ENCODE data around the gene DAZL.

DNA sequence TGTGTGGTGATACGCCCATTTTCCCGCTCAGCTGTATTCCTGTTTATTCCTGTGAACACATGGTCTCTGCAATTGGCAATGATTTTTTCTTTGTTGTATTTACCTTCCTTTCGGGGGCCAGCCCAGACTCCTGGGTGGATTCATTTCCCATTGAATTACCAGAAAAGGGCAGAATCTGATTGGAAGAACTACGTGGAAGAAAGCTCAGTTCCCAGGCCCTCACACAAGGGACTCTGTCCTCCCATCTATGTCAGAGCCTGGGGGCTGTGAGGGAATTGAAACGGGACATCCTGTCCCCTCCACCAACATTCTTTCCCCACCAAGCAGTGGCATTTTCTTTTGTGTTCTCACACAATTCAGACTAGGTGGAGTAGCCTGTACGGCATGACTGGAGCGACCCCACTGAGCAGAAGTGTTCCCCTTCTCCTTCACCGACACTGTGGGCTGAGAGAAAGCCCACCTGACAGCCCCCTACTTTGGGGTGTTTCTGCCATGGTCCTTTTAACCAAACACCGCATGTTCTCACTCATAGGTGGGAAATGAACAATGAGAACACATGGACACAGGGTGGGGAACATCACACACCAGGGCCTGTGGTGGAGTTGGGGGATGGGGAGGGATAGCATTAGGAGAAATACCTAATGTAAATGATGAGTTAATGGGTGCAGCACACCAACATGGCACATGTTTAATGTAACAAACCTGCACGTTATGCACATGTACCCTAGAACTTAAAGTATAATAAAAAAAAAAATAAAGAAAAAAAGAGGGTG is 59.6 kb downstream of the DAZL start:
- TF ChIP-seq POLR2A (IDR thresholded peaks at IDR 0.05; ENCODE audit: borderline replicate concordance, extremely low read depth, insufficient read depth, insufficient read length) (no peak), ZNF274 (IDR thresholded peaks at IDR 0.05; ENCODE audit: low read depth, low read length) (no peak), SP1 (IDR thresholded peaks at IDR 0.05; ENCODE audit: low read depth) (no peak), TCF7L2 (IDR thresholded peaks at IDR 0.05; ENCODE audit: borderline replicate concordance, extremely low read depth, insufficient read depth, insufficient read length) (no peak), POLR2AphosphoS5 (IDR thresholded peaks at IDR 0.05; ENCODE audit: low read depth, low read length) (no peak), RAD21 (IDR thresholded peaks at IDR 0.05; ENCODE audit: low read depth) (no peak), SIN3A (IDR thresholded peaks at IDR 0.05; ENCODE audit: low read depth) (no peak)
- TF ChIP-seq, protein P1, sequence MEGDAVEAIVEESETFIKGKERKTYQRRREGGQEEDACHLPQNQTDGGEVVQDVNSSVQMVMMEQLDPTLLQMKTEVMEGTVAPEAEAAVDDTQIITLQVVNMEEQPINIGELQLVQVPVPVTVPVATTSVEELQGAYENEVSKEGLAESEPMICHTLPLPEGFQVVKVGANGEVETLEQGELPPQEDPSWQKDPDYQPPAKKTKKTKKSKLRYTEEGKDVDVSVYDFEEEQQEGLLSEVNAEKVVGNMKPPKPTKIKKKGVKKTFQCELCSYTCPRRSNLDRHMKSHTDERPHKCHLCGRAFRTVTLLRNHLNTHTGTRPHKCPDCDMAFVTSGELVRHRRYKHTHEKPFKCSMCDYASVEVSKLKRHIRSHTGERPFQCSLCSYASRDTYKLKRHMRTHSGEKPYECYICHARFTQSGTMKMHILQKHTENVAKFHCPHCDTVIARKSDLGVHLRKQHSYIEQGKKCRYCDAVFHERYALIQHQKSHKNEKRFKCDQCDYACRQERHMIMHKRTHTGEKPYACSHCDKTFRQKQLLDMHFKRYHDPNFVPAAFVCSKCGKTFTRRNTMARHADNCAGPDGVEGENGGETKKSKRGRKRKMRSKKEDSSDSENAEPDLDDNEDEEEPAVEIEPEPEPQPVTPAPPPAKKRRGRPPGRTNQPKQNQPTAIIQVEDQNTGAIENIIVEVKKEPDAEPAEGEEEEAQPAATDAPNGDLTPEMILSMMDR (IDR thresholded peaks at IDR 0.05 in 2 of 3, conservative IDR thresholded peaks at IDR 0.05 in 1 of 3; ENCODE audit: borderline replicate concordance in 1 of 3, insufficient read depth in 1 of 3, low read depth in 2 of 3, low read length in 2 of 3) = no peak
